Tibial nerve (tissue), 4 donors: Measurements from ENCODE around the gene PRKCB.

Source experiments
- EP300 ChIP-seq, 2 donors: sonication (generic); formaldehyde crosslinking; IDR thresholded peaks; one replicate each; pipeline ENCODE4 v1.6.1; 2017; ENCODE audit warnings: antibody characterized with exemption in 2 of 2, mild to moderate bottlenecking in 1 of 2
- POLR2A ChIP-seq, 2 donors: fragments of 450-650 bp; IDR thresholded peaks; one replicate each; pipeline ENCODE4 v1.6.1; 2017; ENCODE audit warnings: antibody characterized with exemption in 2 of 2, mild to moderate bottlenecking in 2 of 2, moderate library complexity in 2 of 2
- TF ChIP-seq, protein P1 (sequence below), 5 experiments: fragments of 200-600 bp in 3 of 5; fragments of 450-650 bp in 2 of 5; sonication (generic) in 3 of 5; IDR thresholded peaks; one replicate each; pipeline ENCODE4 v1.5.1; 2016 to 2019; ENCODE audit warnings: antibody characterized with exemption in 5 of 5, mild to moderate bottlenecking in 3 of 5, moderate library complexity in 2 of 5

DNA sequence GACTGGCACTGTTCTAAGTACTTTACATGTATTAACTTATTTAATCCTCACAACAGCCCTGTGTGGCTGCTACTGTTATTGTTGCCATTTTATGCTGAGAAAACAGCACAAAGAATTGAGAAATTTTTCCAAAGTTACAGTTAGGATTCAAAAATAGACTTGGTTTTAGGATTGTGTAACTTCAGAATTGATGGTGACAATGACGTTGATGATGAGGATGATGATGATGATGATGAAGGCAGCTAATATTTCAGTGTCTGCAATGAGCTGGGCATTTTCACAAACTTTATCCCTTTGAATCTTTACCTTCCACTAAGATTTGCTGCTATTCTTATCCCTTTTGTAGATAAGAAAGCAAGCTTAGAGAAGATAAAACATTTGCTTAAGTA lies 22.1 kb downstream of the PRKCB start:
- TF ChIP-seq, protein P1, sequence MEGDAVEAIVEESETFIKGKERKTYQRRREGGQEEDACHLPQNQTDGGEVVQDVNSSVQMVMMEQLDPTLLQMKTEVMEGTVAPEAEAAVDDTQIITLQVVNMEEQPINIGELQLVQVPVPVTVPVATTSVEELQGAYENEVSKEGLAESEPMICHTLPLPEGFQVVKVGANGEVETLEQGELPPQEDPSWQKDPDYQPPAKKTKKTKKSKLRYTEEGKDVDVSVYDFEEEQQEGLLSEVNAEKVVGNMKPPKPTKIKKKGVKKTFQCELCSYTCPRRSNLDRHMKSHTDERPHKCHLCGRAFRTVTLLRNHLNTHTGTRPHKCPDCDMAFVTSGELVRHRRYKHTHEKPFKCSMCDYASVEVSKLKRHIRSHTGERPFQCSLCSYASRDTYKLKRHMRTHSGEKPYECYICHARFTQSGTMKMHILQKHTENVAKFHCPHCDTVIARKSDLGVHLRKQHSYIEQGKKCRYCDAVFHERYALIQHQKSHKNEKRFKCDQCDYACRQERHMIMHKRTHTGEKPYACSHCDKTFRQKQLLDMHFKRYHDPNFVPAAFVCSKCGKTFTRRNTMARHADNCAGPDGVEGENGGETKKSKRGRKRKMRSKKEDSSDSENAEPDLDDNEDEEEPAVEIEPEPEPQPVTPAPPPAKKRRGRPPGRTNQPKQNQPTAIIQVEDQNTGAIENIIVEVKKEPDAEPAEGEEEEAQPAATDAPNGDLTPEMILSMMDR (IDR thresholded peaks at IDR 0.05): no peak
- TF ChIP-seq EP300 (IDR thresholded peaks at IDR 0.05) (no peak), POLR2A (IDR thresholded peaks at IDR 0.05) (no peak)
